H1 (cell line): ENCODE data around the gene SYT17. TPM values are rescaled to one million over a fixed set of nuclear protein-coding genes. Genes with fewer than 3 reads are reported as not detected.

Source experiments
- CTCF ChIA-PET: fragments of 300-600 bp; sonication (Branson Sonifier 250); formaldehyde crosslinking; loops from one replicate; lab custom pipeline; 2021; ENCODE audit not compliant: partially characterized antibody; lab: Charles Lee
- POLR2A ChIA-PET: fragments of 300-600 bp; sonication (Branson Sonifier 250); formaldehyde crosslinking; loops from one replicate; lab custom pipeline; 2021; ENCODE audit warnings: inconsistent platforms; ENCODE audit not compliant: partially characterized antibody; lab: Charles Lee
- DNase-seq, 2 experiments: peaks; one replicate each; pipeline versions ENCODE4 v3.0.0 to v3.0.0-alpha.2; 2010 to 2022; ENCODE audit warnings: low spot score in 2 of 2, low read depth in 1 of 2, mixed read lengths in 1 of 2
- FAIRE-seq: peaks from 2 replicates; lab custom pipeline; 2011; peaks lifted over from hg19 to GRCh38; lab: Jason Lieb, UNC
- H2AFZ ChIP-seq: 2 replicates; pipeline ENCODE4 v1.8.1; 2012; ENCODE audit warnings: low read length, inconsistent platforms
- H2AK5ac ChIP-seq: 2 replicates; pipeline ENCODE4 v1.6.1; 2013; ENCODE audit warnings: low read depth, low read length
- H2BK120ac ChIP-seq: replicated peaks from 2 replicates; pipeline ENCODE3; 2013; ENCODE audit warnings: low read depth, low read length, inconsistent platforms
- H2BK12ac ChIP-seq: 2 replicates; pipeline ENCODE4 v1.6.1; 2013; ENCODE audit warnings: low read depth, low read length
- H2BK15ac ChIP-seq: 2 replicates; pipeline ENCODE4 v1.6.1; 2013; ENCODE audit warnings: low read length
- H2BK20ac ChIP-seq: 2 replicates; pipeline ENCODE4 v1.6.1; 2013; ENCODE audit warnings: low read length
- H2BK5ac ChIP-seq: 2 replicates; pipeline ENCODE4 v1.6.1; 2013; ENCODE audit warnings: low read depth, low read length
- H3K14ac ChIP-seq: 2 replicates; pipeline ENCODE4 v1.6.1; 2013; ENCODE audit warnings: inconsistent platforms; ENCODE audit not compliant: insufficient read length
- H3K18ac ChIP-seq: 2 replicates; pipeline ENCODE4 v1.6.1; 2013; ENCODE audit warnings: low read length; ENCODE audit errors: extremely low read depth
- H3K23ac ChIP-seq: 2 replicates; pipeline ENCODE4 v1.6.1; 2013; ENCODE audit warnings: inconsistent platforms; ENCODE audit not compliant: insufficient read length
- H3K23me2 ChIP-seq: 2 replicates; pipeline ENCODE4 v1.6.1; 2013; ENCODE audit warnings: low read depth, low read length
- H3K27ac ChIP-seq: 2 replicates; pipeline ENCODE4 v1.6.1; 2011; ENCODE audit warnings: low read depth, low read length, inconsistent platforms
- H3K27me3 ChIP-seq, 4 experiments: replicated peaks in 1 of 4; 1 replicate in 1 of 4; 2 replicates in 3 of 4; pipeline versions ENCODE4 v1.6.1 to v1.8.1; 2011 to 2013; ENCODE audit warnings: low read length in 3 of 4, mild to moderate bottlenecking in 3 of 4, inconsistent platforms in 2 of 4, mixed read lengths in 2 of 4, moderate library complexity in 1 of 4; ENCODE audit not compliant: control insufficient read depth in 3 of 4, insufficient read depth in 3 of 4; ENCODE audit errors: extremely low read depth in 1 of 4
- H3K36me3 ChIP-seq, 4 experiments: 2 replicates each; pipeline versions ENCODE4 v1.6.1 to v1.8.1; 2011 to 2013; ENCODE audit warnings: mild to moderate bottlenecking in 4 of 4, low read length in 3 of 4, moderate library complexity in 2 of 4, control low read depth in 1 of 4, inconsistent platforms in 1 of 4; ENCODE audit not compliant: insufficient read depth in 4 of 4, control insufficient read depth in 2 of 4
- H3K4ac ChIP-seq: replicated peaks from 2 replicates; pipeline ENCODE3; 2013; ENCODE audit warnings: low read length, low read depth, mixed read lengths, inconsistent platforms; ENCODE audit not compliant: insufficient read length
- H3K4me1 ChIP-seq, 4 experiments: replicated peaks in 1 of 4; 1 replicate in 1 of 4; 2 replicates in 3 of 4; pipeline versions ENCODE4 v1.6.1 to v1.8.1; 2011 to 2013; ENCODE audit warnings: low read length in 3 of 4, inconsistent platforms in 2 of 4, mixed read lengths in 1 of 4; ENCODE audit not compliant: insufficient read depth in 4 of 4, control insufficient read depth in 3 of 4
- H3K4me2 ChIP-seq, 2 experiments: 2 replicates each; pipeline versions ENCODE4 v1.6.1 to v1.8.1; 2011 to 2013; ENCODE audit warnings: low read depth in 2 of 2, low read length in 2 of 2, control low read depth in 1 of 2, inconsistent platforms in 1 of 2, mild to moderate bottlenecking in 1 of 2; ENCODE audit not compliant: insufficient read depth in 1 of 2
- H3K4me3 ChIP-seq, 4 experiments: fragments of 200-600, 300-600 bp in 1 of 4; sonication (generic), shearing (Covaris generic), sonication (Bioruptor Twin) in 1 of 4; 2 replicates each; pipeline versions ENCODE4 v1.5.1 to v1.8.1; 2011 to 2016; ENCODE audit warnings: low read length in 4 of 4, low read depth in 3 of 4, control low read depth in 2 of 4, inconsistent platforms in 2 of 4, mild to moderate bottlenecking in 2 of 4, mixed read lengths in 1 of 4, moderate library complexity in 1 of 4; ENCODE audit not compliant: insufficient read depth in 2 of 4; ENCODE audit errors: extremely low read depth in 1 of 4
- H3K56ac ChIP-seq: replicated peaks from 2 replicates; pipeline ENCODE3; 2013; ENCODE audit warnings: low read depth, mild to moderate bottlenecking, mixed read lengths, low read length, inconsistent platforms; ENCODE audit not compliant: insufficient read length
- H3K79me1 ChIP-seq: 2 replicates; pipeline ENCODE4 v1.6.1; 2013; ENCODE audit warnings: low read depth, low read length, control low read depth
- H3K79me2 ChIP-seq, 2 experiments: 2 replicates each; pipeline versions ENCODE4 v1.6.1 to v1.8.1; 2012 to 2013; ENCODE audit warnings: low read length in 2 of 2, mild to moderate bottlenecking in 2 of 2, inconsistent platforms in 1 of 2; ENCODE audit not compliant: insufficient read depth in 2 of 2, control insufficient read depth in 1 of 2
- H3K9ac ChIP-seq, 4 experiments: replicated peaks in 1 of 4; 1 replicate in 1 of 4; 2 replicates in 3 of 4; pipeline versions ENCODE4 v1.6.1 to v1.8.1; 2011 to 2013; ENCODE audit warnings: low read depth in 3 of 4, low read length in 3 of 4, control low read depth in 2 of 4, mild to moderate bottlenecking in 2 of 4, moderate library complexity in 2 of 4, inconsistent platforms in 1 of 4; ENCODE audit errors: extremely low read depth in 1 of 4
- H3K9me3 ChIP-seq, 2 experiments: 2 replicates each; pipeline versions ENCODE4 v1.6.1 to v1.8.1; 2012 to 2013; ENCODE audit warnings: mild to moderate bottlenecking in 2 of 2, moderate library complexity in 2 of 2, control low read depth in 1 of 2, inconsistent platforms in 1 of 2, low read depth in 1 of 2, low read length in 1 of 2, mixed read lengths in 1 of 2; ENCODE audit not compliant: insufficient read depth in 2 of 2
- H4K20me1 ChIP-seq, 2 experiments: replicated peaks in 1 of 2; 2 replicates each; pipeline versions ENCODE3 to v1.8.1; 2011 to 2013; ENCODE audit warnings: inconsistent platforms in 2 of 2, low read length in 2 of 2, mild to moderate bottlenecking in 1 of 2; ENCODE audit not compliant: insufficient read depth in 2 of 2, control insufficient read depth in 1 of 2
- H4K5ac ChIP-seq: 2 replicates; pipeline ENCODE4 v1.6.1; 2013; ENCODE audit warnings: low read length, low read depth, mixed read lengths, inconsistent platforms; ENCODE audit not compliant: insufficient read length
- H4K8ac ChIP-seq: 2 replicates; pipeline ENCODE4 v1.8.0; 2013; ENCODE audit warnings: mild to moderate bottlenecking, moderate library complexity, low read length, inconsistent platforms; ENCODE audit not compliant: insufficient read depth; ENCODE audit errors: extremely low read depth
- H4K91ac ChIP-seq: replicated peaks from 2 replicates; pipeline ENCODE3; 2013; ENCODE audit warnings: low read length, mixed read lengths, inconsistent platforms; ENCODE audit not compliant: insufficient read length
- TAF7 ChIP-seq: optimal IDR thresholded peaks from 2 replicates; pipeline ENCODE3; 2011; ENCODE audit warnings: low read depth, mild to moderate bottlenecking, inconsistent platforms, low read length, moderate library complexity, borderline replicate concordance
- WGBS, 2 experiments: shearing (Covaris generic) in 1 of 2; methylation state at CpG; one replicate each; pipeline versions ENCODE4 v1.1.6 to v1.1.7; 2013 to 2015; ENCODE audit warnings: low lambda C conversion rate in 2 of 2, mixed read lengths in 2 of 2, inconsistent platforms in 1 of 2, low coverage in 1 of 2, missing lambda C conversion rate in 1 of 2; ENCODE audit not compliant: insufficient replicate concordance in 2 of 2, insufficient coverage in 1 of 2, insufficient read length in 1 of 2; ENCODE audit errors: extremely low coverage in 1 of 2, missing lambda C conversion rate in 1 of 2; 5-methylcytosine and 5-hydroxymethylcytosine counted together
- polyA plus RNA-seq, 7 experiments: library from polyadenylated mRNA; depleted of rRNA in 3 of 7; stranded (reverse) in 5 of 7; unstranded in 2 of 7; fragments of >200 nt in 5 of 7; fragments of 200-250 nt in 2 of 7; gene quantifications; 1 replicate in 5 of 7; 2 replicates in 1 of 7; 4 replicates in 1 of 7; pipeline versions ENCODE4 v1.2.1 to v1.2.3, GENCODE V29; 2011 to 2013; ENCODE audit warnings: missing spikeins in 2 of 7, mixed read lengths in 2 of 7
- total RNA-seq: library from RNA; stranded (reverse); fragmentation: NEBNext Ultra II Directional; extraction: Animal tissue kit (Norgen Biotek cat#: 25700); gene quantifications from 2 replicates; pipeline ENCODE4 v1.2.1, GENCODE V29; 2021

Gene SYT17
- total and polyA plus RNA-seq, 2 of the 8 experiments (the other 6 are each of a cell fraction or from before 2014, with no cell fraction given) = 5.8 to 18.1 TPM

DNA sequence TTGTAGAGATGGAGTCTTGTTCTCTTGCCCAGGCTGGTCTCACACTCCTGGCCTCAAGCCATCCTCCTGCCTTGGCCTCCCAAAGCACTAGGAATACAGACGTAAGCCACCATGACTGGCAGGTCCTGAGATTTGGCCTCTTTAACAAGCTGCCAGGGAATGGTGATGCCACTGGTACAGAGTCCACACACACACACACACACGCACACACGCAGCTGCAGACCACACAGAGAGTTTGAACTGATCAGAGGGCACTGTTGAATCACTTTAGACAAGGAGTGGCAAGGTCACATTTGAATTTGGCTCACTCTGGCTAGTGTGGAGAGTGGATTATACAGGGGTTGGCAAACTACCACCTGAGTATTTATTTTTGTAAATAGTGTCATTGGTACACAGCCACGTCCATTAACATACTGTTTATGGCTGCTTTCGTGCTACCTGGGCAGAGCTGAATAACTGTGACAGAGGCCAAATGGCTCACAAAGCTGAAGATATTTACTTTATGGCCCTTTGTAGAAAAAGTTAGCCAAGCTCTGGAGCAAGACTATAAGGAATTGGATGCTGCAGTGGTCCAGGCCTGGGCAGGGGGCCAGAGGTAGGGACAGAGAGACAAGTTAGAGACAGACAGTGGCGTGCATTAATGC lies 44.4 kb upstream of the SYT17 start:
- no peaks in the 10 kb centered on the region for H3K23me2 ChIP-seq
- no peak overlapping the region for H3K23ac ChIP-seq
- no peaks in the 10 kb centered on the region for H3K36me3 ChIP-seq
- TF ChIP-seq TAF7 = no peak
- TF ChIP-seq, all 59 proteins: peak for 0
- no peak overlapping the region for H2BK5ac ChIP-seq
- no peak overlapping the region for H3K4ac ChIP-seq
- no peaks in the 10 kb centered on the region for H3K4me1 ChIP-seq
- H2BK120ac ChIP-seq = no peak overlapping the region
- no peak overlapping the region for H2AFZ ChIP-seq
- FAIRE-seq (no peak), DNase-seq (no peak)
- no peak overlapping the region for H2AK5ac ChIP-seq
- H3K4me2 ChIP-seq = no peak overlapping the region
- H3K4me3 ChIP-seq = no peak overlapping the region
- H4K8ac ChIP-seq = no peak overlapping the region
- H2BK15ac ChIP-seq = no peak overlapping the region
- no peak overlapping the region for H3K9ac ChIP-seq
- no peak overlapping the region for H3K56ac ChIP-seq
- H3K27ac ChIP-seq = no peak overlapping the region
- H3K79me2 ChIP-seq = no peaks in the 10 kb centered on the region
- 93% methylated on average over 6 of the region's 6 CpGs; no CpG with 5 or more reads in 1 of the 2 experiments for WGBS, 2 experiments
- no peak overlapping the region for H4K91ac ChIP-seq
- H3K9me3 ChIP-seq = peaks cover 3 to 6% of the 10 kb centered on the region in 2 experiments; a peak in 3 of 4 replicates
- H3K79me1 ChIP-seq = no peaks in the 10 kb centered on the region
- no peaks in the 10 kb centered on the region for H4K20me1 ChIP-seq
- POLR2A ChIA-PET = interaction anchor here (0.7 to 2.6 kb wide), 2 partner anchors 9 to 337 kb away, joined by 3 to 8 read pairs; partner anchors contain the start of gene ITPRIPL2
- no peak overlapping the region for H2BK20ac ChIP-seq
- peak overlapping the region; percentile 17; the same call in 1 of the 2 replicates for H2BK12ac ChIP-seq
- no peak overlapping the region for H4K5ac ChIP-seq
- no peak overlapping the region for H3K18ac ChIP-seq
- H3K27me3 ChIP-seq = no peaks in the 10 kb centered on the region
- CTCF ChIA-PET = interaction anchor here (0.6 to 2.5 kb wide), 9 partner anchors 9 to 775 kb away, joined by 3 to 11 read pairs (median 4); no protein-coding TSS in a partner anchor
- no peak overlapping the region for H3K14ac ChIP-seq
